HL-60 (cell line): ENCODE data around the gene ATG5.

Experiments
- DNase-seq, 2 experiments: peaks; one replicate each; pipeline ENCODE4 v3.0.0-alpha.2; 2010 to 2020; ENCODE audit warnings: low read depth in 1 of 2, low spot score in 1 of 2
- H3K27ac ChIP-seq: fragments of 250-450 bp; sonication (Bioruptor Pico); replicated peaks from 2 replicates; pipeline ENCODE4 v1.5.1; 2020; ENCODE audit warnings: mild to moderate bottlenecking, moderate library complexity
- H3K27me3 ChIP-seq: fragments of 250-450 bp; sonication (Bioruptor Pico); 2 replicates; pipeline ENCODE4 v1.5.1; 2021; ENCODE audit warnings: mild to moderate bottlenecking, moderate library complexity; ENCODE audit not compliant: insufficient read depth, poor library complexity, severe bottlenecking
- H3K4me3 ChIP-seq: replicated peaks from 2 replicates; pipeline ENCODE4 v1.5.1; 2011; ENCODE audit warnings: mild to moderate bottlenecking, control low read depth, low read length; ENCODE audit not compliant: insufficient read depth
- GABPA ChIP-seq: IDR thresholded peaks from 2 replicates; pipeline ENCODE4 v1.6.1; 2012; ENCODE audit warnings: low read depth
- POLR2AphosphoS5 ChIP-seq: IDR thresholded peaks from 2 replicates; pipeline ENCODE4 v1.6.1; 2012; ENCODE audit warnings: low read depth
- SPI1 ChIP-seq: IDR thresholded peaks from 2 replicates; pipeline ENCODE4 v1.6.1; 2012; ENCODE audit warnings: low read depth, mild to moderate bottlenecking, borderline replicate concordance
- TF ChIP-seq, protein P1 (sequence below): IDR thresholded peaks from one replicate; pipeline ENCODE4 v1.5.1; 2011; ENCODE audit warnings: low read length, control low read depth, inconsistent platforms; ENCODE audit not compliant: insufficient read depth
- TF ChIP-seq, protein P2 (sequence below): IDR thresholded peaks from 2 replicates; pipeline ENCODE4 v1.6.1; 2012; ENCODE audit warnings: low read depth; ENCODE audit not compliant: insufficient replicate concordance

Gene ATG5

DNA sequence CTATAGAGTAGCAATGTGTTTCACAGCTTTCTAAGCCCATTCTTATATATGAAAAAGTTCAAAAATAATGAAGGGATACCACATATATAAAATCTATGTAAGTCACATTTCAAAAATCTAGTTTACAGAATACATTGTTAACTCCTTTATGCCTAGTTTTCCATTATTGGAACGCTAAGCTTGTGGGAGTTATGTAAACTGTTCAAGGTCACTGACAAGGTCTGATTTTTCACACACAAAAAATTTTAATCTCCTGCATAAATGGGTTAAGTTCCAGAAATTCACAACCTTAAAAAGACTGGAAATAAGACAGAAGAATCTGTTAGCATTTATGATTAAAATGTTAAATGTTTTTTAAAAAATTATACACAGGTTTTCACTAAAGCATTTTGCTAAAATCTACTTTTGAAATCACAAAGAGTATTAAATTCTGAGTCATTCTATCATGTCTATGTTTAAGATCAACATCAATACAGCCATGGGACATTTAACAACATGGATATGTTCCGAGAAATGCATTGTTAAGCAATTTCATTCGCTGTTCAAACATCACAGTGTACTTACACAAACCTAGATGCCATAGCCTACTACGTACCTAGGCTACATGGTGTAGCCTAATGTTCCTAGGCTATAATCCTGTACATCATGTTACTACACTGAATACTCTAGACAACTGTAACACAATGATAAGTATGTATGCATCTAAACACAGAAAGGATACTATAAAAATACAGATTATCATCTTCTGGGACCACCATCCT lies 25.4 kb downstream of the ATG5 start:
- no peaks in the 10 kb centered on the region for H3K27me3 ChIP-seq
- TF ChIP-seq, protein P1, sequence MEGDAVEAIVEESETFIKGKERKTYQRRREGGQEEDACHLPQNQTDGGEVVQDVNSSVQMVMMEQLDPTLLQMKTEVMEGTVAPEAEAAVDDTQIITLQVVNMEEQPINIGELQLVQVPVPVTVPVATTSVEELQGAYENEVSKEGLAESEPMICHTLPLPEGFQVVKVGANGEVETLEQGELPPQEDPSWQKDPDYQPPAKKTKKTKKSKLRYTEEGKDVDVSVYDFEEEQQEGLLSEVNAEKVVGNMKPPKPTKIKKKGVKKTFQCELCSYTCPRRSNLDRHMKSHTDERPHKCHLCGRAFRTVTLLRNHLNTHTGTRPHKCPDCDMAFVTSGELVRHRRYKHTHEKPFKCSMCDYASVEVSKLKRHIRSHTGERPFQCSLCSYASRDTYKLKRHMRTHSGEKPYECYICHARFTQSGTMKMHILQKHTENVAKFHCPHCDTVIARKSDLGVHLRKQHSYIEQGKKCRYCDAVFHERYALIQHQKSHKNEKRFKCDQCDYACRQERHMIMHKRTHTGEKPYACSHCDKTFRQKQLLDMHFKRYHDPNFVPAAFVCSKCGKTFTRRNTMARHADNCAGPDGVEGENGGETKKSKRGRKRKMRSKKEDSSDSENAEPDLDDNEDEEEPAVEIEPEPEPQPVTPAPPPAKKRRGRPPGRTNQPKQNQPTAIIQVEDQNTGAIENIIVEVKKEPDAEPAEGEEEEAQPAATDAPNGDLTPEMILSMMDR = no peak
- TF ChIP-seq SPI1 = no peak
- no peak for TF ChIP-seq GABPA
- no peak for TF ChIP-seq POLR2AphosphoS5
- TF ChIP-seq, protein P2, sequence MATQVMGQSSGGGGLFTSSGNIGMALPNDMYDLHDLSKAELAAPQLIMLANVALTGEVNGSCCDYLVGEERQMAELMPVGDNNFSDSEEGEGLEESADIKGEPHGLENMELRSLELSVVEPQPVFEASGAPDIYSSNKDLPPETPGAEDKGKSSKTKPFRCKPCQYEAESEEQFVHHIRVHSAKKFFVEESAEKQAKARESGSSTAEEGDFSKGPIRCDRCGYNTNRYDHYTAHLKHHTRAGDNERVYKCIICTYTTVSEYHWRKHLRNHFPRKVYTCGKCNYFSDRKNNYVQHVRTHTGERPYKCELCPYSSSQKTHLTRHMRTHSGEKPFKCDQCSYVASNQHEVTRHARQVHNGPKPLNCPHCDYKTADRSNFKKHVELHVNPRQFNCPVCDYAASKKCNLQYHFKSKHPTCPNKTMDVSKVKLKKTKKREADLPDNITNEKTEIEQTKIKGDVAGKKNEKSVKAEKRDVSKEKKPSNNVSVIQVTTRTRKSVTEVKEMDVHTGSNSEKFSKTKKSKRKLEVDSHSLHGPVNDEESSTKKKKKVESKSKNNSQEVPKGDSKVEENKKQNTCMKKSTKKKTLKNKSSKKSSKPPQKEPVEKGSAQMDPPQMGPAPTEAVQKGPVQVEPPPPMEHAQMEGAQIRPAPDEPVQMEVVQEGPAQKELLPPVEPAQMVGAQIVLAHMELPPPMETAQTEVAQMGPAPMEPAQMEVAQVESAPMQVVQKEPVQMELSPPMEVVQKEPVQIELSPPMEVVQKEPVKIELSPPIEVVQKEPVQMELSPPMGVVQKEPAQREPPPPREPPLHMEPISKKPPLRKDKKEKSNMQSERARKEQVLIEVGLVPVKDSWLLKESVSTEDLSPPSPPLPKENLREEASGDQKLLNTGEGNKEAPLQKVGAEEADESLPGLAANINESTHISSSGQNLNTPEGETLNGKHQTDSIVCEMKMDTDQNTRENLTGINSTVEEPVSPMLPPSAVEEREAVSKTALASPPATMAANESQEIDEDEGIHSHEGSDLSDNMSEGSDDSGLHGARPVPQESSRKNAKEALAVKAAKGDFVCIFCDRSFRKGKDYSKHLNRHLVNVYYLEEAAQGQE = no peak
- no peak overlapping the region for H3K27ac ChIP-seq
- no peak for DNase-seq
- no peak overlapping the region for H3K4me3 ChIP-seq

DNA sequence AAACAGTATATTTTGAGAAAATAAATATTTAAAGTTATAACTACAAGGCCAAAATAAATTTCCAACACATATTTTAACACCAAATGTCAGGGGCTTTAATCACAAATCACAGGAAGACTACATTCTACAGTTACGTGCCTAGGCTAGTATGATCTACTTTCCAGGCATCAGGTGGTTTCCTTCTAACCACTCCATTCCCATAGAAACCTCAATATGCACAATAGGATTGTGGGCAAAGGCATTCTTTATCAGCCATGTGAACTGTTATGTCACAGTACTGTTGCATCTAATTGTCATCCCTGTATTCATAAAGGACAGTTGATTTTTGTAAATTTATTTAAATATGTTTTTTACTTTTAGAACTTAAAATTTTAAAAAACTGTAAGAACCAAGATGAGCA lies 32.4 kb downstream of the ATG5 start:
- Histone ChIP-seq H3K4me3 (no peak overlapping the region), H3K27ac (no peak overlapping the region), H3K27me3 (no peaks in the 10 kb centered on the region)
- TF ChIP-seq POLR2AphosphoS5 = no peak
- no peak for TF ChIP-seq GABPA
- TF ChIP-seq, protein P2 = no peak
- TF ChIP-seq, protein P1 = no peak
- TF ChIP-seq SPI1 = no peak
- no peak for DNase-seq

DNA sequence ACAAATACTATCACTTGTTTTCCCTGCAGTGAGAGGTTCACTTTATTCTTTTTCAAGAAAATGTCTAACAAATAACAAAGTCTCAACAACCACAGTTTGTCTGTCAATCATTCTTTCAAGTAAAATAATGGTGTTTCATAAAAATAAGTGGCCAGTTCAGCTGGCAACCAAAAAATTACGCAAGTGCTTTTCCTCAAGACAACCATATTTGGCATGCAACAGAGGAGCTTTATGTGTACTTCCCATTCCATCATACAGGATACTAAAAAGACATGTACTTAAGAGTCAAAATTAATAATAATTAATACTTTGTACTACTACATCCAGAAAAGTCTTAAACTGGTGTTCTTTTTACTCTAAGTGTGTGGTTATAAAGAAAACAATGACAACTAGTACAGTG lies 34.6 kb downstream of the ATG5 start:
- TF ChIP-seq, protein P1 = no peak
- TF ChIP-seq SPI1 (no peak), POLR2AphosphoS5 (no peak), GABPA (no peak)
- TF ChIP-seq, protein P2 = no peak
- DNase-seq = peak in 1 of 2 experiments; percentile 24
- Histone ChIP-seq H3K27me3 (no peaks in the 10 kb centered on the region), H3K27ac (no peak overlapping the region), H3K4me3 (no peak overlapping the region)
